Nephron (organoid): Measurements from ENCODE around the gene ST8SIA6.

Experiments used
- H3K27ac Mint-ChIP-seq, 3 experiments: 2 replicates each; pipeline ENCODE4 v1.8.0; 2020; ENCODE audit warnings: mixed read lengths in 3 of 3, mild to moderate bottlenecking in 2 of 3, moderate library complexity in 1 of 3
- H3K27me3 Mint-ChIP-seq: 2 replicates; pipeline ENCODE4 v1.8.0; 2021; ENCODE audit warnings: low read depth, mild to moderate bottlenecking, moderate library complexity, mixed read lengths
- H3K36me3 Mint-ChIP-seq: 2 replicates; pipeline ENCODE4 v1.8.0; 2020; ENCODE audit warnings: low read depth, mixed read lengths
- H3K4me1 Mint-ChIP-seq: 2 replicates; pipeline ENCODE4 v1.8.0; 2020; ENCODE audit warnings: mixed read lengths
- H3K4me3 Mint-ChIP-seq, 3 experiments: 2 replicates each; pipeline ENCODE4 v1.8.0; 2020; ENCODE audit warnings: mild to moderate bottlenecking in 3 of 3, mixed read lengths in 3 of 3, moderate library complexity in 2 of 3
- H3K9me3 Mint-ChIP-seq: 2 replicates; pipeline ENCODE4 v1.8.0; 2020; ENCODE audit warnings: mixed read lengths
- CTCF ChIP-seq, 3 experiments: fragments of 200-600 bp; sonication (generic); IDR thresholded peaks; one replicate each; pipeline ENCODE4 v1.5.0; 2021; ENCODE audit warnings: antibody characterized with exemption in 3 of 3; ENCODE audit not compliant: unreplicated experiment in 3 of 3

ST8SIA6 gene

GRCh38 chr10:17474595-17475323, 20.4 kb upstream of the ST8SIA6 start:
- TF ChIP-seq CTCF (IDR thresholded peaks at IDR 0.05; ENCODE audit: unreplicated experiment in 3 of 3), result no peak
- Mint-ChIP-seq H3K4me3 (no peak overlapping the region), H3K4me1 (peaks cover 6% of the 10 kb centered on the region), H3K36me3 (no peaks in the 10 kb centered on the region), H3K27me3 (peaks cover 17% of the 10 kb centered on the region), H3K27ac (peak overlapping the region; percentile 24 to 87 (median 37)), H3K9me3 (peaks cover 5% of the 10 kb centered on the region)

- Mint-ChIP-seq H3K27me3 (peaks cover 16% of the 10 kb centered on the region), H3K36me3 (no peaks in the 10 kb centered on the region), H3K4me1 (peaks cover 6% of the 10 kb centered on the region), H3K9me3 (peaks cover 5% of the 10 kb centered on the region), H3K4me3 (no peak overlapping the region), H3K27ac (peak overlapping the region in 1 of 3 experiments; percentile 30)
- no peak for TF ChIP-seq CTCF (IDR thresholded peaks at IDR 0.05; ENCODE audit: unreplicated experiment in 3 of 3)
Measured at GRCh38 chr10:17473228-17473950, 19.0 kb upstream of the ST8SIA6 start.

- no peaks in the 10 kb centered on the region for H3K36me3 Mint-ChIP-seq
- H3K27me3 Mint-ChIP-seq, result peaks cover 14% of the 10 kb centered on the region
- peaks cover 5% of the 10 kb centered on the region for H3K9me3 Mint-ChIP-seq
- H3K4me1 Mint-ChIP-seq, result peaks cover 6% of the 10 kb centered on the region
- H3K4me3 Mint-ChIP-seq, result no peak overlapping the region
- no peak overlapping the region for H3K27ac Mint-ChIP-seq
- TF ChIP-seq CTCF (IDR thresholded peaks at IDR 0.05; ENCODE audit: unreplicated experiment in 3 of 3), result no peak
Measured at GRCh38 chr10:17472481-17473227, 18.3 kb upstream of the ST8SIA6 start.

DNA sequence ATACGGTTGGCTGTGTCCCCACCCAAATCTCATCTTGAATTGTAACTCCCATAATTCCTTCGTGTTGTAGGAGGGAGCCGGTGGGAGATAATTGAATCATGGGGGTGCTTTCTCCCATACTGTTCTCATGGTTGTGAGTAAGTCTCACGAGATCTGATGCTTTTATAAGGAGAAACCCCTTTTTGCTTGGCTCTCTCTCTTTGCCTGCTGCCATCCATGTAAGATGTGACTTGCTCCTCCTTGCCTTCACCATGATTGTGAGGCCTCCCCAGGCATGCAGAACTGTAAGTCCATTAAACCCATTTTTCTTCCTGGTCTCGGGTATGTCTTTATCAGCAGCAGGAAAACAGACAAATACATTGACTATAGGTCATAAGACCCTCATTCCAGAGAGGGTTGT, 15.9 kb upstream of the ST8SIA6 start:
- peaks cover 17% of the 10 kb centered on the region for H3K27me3 Mint-ChIP-seq
- no peaks in the 10 kb centered on the region for H3K36me3 Mint-ChIP-seq
- no peak overlapping the region for H3K4me3 Mint-ChIP-seq
- no peak for TF ChIP-seq CTCF (IDR thresholded peaks at IDR 0.05; ENCODE audit: unreplicated experiment in 3 of 3)
- peaks cover 6% of the 10 kb centered on the region for H3K4me1 Mint-ChIP-seq
- no peak overlapping the region for H3K27ac Mint-ChIP-seq
- peaks cover 5% of the 10 kb centered on the region for H3K9me3 Mint-ChIP-seq

DNA sequence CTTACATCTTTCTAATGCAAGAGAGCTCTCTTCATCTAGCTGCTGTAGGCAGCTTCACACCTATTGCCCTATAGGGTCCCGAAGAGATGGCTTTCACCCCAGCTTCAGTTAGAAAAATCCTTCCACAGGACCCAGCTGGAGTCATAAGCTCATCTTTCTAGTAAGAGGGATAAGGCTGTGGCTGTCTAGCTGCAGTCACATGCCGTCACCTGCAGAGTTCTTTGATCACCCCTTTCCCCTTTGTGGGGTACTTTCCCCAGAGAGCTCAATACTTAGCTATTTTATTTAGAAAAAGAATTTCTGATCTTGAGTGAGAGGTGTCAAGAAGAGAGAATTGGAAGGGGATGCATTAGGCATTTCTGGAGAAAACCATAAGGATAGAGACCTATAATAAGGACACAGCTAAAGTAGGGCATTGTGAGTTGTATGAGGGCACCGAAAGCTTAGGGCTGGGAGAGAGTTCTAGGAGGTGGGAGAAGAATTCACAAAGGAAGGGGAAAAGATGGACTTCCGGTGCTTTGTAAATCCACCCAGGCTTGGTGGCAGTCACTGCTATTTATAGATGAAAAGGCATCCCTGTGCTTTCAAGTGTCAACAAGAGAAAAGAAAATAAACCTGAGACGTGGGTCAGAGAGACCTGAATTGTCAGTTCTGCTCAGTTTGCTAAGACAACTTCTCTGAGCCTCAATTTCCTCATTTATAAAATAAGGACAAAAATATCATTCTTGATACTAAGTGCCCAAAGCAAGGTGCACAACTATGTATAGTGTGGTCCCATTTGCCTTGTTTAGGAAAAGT, 11.1 kb upstream of the ST8SIA6 start:
- H3K4me1 Mint-ChIP-seq, result no peaks in the 10 kb centered on the region
- peaks cover 10% of the 10 kb centered on the region for H3K27me3 Mint-ChIP-seq
- H3K9me3 Mint-ChIP-seq, result peaks cover 12% of the 10 kb centered on the region
- no peak overlapping the region for H3K4me3 Mint-ChIP-seq
- H3K36me3 Mint-ChIP-seq, result peaks cover 4% of the 10 kb centered on the region
- no peak overlapping the region for H3K27ac Mint-ChIP-seq
- TF ChIP-seq CTCF (IDR thresholded peaks at IDR 0.05; ENCODE audit: unreplicated experiment in 3 of 3), result no peak
